ENCODE results near the gene TPBG.

Gene TPBG

DNA sequence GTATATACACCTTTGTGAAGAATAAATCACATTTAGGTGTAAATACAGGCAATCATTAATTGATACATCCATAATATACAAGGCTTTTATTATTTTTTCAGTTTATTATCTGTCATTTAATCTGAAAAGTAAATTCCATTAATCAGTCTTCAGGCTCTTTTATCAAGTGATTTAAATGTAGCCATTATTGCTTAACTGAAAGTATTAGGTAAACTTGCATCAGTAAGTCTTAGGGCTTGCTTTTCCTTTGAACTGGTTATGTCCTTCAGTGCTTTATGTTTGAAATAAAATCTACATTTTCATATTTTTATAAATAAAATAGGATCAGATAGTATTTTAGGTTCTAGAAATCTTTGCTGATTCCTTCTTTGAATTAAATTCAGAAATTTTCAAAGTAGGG is 4.1 kb downstream of the TPBG start:
- H3K27ac ChIP-seq (ENCODE audit: low read depth, low read length), result no peak overlapping the region
- TF ChIP-seq, protein P1, sequence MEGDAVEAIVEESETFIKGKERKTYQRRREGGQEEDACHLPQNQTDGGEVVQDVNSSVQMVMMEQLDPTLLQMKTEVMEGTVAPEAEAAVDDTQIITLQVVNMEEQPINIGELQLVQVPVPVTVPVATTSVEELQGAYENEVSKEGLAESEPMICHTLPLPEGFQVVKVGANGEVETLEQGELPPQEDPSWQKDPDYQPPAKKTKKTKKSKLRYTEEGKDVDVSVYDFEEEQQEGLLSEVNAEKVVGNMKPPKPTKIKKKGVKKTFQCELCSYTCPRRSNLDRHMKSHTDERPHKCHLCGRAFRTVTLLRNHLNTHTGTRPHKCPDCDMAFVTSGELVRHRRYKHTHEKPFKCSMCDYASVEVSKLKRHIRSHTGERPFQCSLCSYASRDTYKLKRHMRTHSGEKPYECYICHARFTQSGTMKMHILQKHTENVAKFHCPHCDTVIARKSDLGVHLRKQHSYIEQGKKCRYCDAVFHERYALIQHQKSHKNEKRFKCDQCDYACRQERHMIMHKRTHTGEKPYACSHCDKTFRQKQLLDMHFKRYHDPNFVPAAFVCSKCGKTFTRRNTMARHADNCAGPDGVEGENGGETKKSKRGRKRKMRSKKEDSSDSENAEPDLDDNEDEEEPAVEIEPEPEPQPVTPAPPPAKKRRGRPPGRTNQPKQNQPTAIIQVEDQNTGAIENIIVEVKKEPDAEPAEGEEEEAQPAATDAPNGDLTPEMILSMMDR (IDR thresholded peaks at IDR 0.05; ENCODE audit: low read depth, low read length, poor library complexity, severe bottlenecking), result no peak
- no peak for TF ChIP-seq EZH2phosphoT487 (IDR thresholded peaks at IDR 0.05; ENCODE audit: borderline replicate concordance, low read length)
- no peaks in the 10 kb centered on the region for H3K9me2 ChIP-seq (replicated peaks; ENCODE audit: control insufficient read depth, low read length)
- no peaks in the 10 kb centered on the region for H3K36me3 ChIP-seq (ENCODE audit: control insufficient read depth, low read length)
- no peaks in the 10 kb centered on the region for H3F3A ChIP-seq (ENCODE audit: control insufficient read depth, insufficient read depth)
- peaks cover 4% of the 10 kb centered on the region; the same call in 1 of the 2 replicates for H3K9me3 ChIP-seq (ENCODE audit: control insufficient read depth, insufficient read depth, low read length)
- H3K4me3 ChIP-seq (ENCODE audit: low read length), result no peak overlapping the region
- H4K20me1 ChIP-seq (ENCODE audit: control insufficient read depth, insufficient read depth, low read depth, low read length), result no peaks in the 10 kb centered on the region
- H3K4me2 ChIP-seq (ENCODE audit: low read length), result no peak overlapping the region
- no peaks in the 10 kb centered on the region for H3K27me3 ChIP-seq (ENCODE audit: control insufficient read depth, low read length)
- H3K4me1 ChIP-seq (ENCODE audit: control insufficient read depth, low read length), result no peaks in the 10 kb centered on the region
- H3K79me2 ChIP-seq (ENCODE audit: control insufficient read depth, low read length), result no peaks in the 10 kb centered on the region

DNA sequence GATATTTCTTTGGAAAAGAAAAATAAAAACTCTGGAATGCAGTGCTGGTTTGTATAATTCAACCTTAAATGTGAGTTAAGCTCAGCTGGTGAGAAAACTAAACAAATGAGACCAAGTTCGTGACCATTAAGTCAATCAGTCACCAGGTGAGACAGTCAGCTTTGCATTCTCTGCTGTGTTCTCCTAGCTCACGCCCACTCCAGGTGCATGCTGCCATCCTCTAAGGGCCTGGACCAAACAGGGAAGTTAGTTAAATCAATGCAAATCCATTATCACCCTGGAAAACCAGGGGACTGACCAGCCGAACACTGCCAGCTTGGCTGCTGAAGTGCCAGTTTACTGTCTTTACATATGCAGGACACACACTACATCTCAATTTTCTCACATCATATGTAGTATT is 7.2 kb downstream of the TPBG start:
- H3K4me3 ChIP-seq (ENCODE audit: low read length), result no peak overlapping the region
- H3K36me3 ChIP-seq (ENCODE audit: control insufficient read depth, low read length), result no peaks in the 10 kb centered on the region
- no peaks in the 10 kb centered on the region for H4K20me1 ChIP-seq (ENCODE audit: control insufficient read depth, insufficient read depth, low read depth, low read length)
- H3K79me2 ChIP-seq (ENCODE audit: control insufficient read depth, low read length), result no peaks in the 10 kb centered on the region
- no peak overlapping the region for H3K4me2 ChIP-seq (ENCODE audit: low read length)
- H3K9me2 ChIP-seq (replicated peaks; ENCODE audit: control insufficient read depth, low read length), result no peaks in the 10 kb centered on the region
- H3K27ac ChIP-seq (ENCODE audit: low read depth, low read length), result no peak overlapping the region
- TF ChIP-seq EZH2phosphoT487 (IDR thresholded peaks at IDR 0.05; ENCODE audit: borderline replicate concordance, low read length), result no peak
- TF ChIP-seq, protein P1 (IDR thresholded peaks at IDR 0.05; ENCODE audit: low read depth, low read length, poor library complexity, severe bottlenecking), result no peak
- no peaks in the 10 kb centered on the region for H3F3A ChIP-seq (ENCODE audit: control insufficient read depth, insufficient read depth)
- no peaks in the 10 kb centered on the region for H3K27me3 ChIP-seq (ENCODE audit: control insufficient read depth, low read length)
- no peaks in the 10 kb centered on the region for H3K4me1 ChIP-seq (ENCODE audit: control insufficient read depth, low read length)
- H3K9me3 ChIP-seq (ENCODE audit: control insufficient read depth, insufficient read depth, low read length), result no peaks in the 10 kb centered on the region

DNA sequence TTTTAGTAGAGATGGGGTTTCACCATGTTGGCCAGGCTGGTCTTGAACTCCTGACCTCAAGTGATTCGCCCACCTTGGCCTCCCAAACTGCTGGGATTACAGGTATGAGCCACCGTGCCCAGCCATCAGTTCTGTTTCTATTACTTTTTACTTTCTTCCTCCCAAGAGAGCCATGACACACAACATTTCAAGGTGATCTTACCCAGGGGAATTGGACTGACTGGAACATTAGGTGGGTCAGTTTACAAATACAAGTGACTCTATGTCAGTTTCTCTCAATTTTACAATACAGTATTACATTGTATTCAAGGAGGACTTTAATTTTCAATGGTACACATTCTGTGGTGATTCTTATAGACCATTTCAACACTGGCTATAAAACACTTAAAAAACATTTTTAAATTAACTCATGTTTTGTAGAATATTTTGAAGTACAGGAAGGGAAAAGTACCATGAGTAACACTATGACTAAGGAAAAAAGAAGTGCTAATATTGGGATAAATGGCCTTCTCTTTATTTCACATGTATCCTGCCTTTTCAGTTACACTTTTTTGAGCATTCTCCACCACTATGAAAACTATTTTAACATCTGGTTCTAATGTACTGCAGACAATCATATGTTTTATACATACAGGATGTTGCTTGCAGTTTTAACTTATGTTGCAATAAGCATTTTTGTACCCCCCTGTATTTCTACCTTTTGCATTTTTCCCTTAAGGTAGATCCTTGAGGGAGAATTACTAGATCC is 8.4 kb downstream of the TPBG start:
- Histone ChIP-seq H3F3A (ENCODE audit: control insufficient read depth, insufficient read depth) (no peaks in the 10 kb centered on the region), H3K27me3 (ENCODE audit: control insufficient read depth, low read length) (no peaks in the 10 kb centered on the region), H3K4me3 (ENCODE audit: low read length) (no peak overlapping the region), H3K9me2 (replicated peaks; ENCODE audit: control insufficient read depth, low read length) (no peaks in the 10 kb centered on the region), H3K36me3 (ENCODE audit: control insufficient read depth, low read length) (no peaks in the 10 kb centered on the region), H3K27ac (ENCODE audit: low read depth, low read length) (no peak overlapping the region), H3K4me2 (ENCODE audit: low read length) (no peak overlapping the region), H3K4me1 (ENCODE audit: control insufficient read depth, low read length) (no peaks in the 10 kb centered on the region), H3K9me3 (ENCODE audit: control insufficient read depth, insufficient read depth, low read length) (no peaks in the 10 kb centered on the region), H4K20me1 (ENCODE audit: control insufficient read depth, insufficient read depth, low read depth, low read length) (no peaks in the 10 kb centered on the region), H3K79me2 (ENCODE audit: control insufficient read depth, low read length) (no peaks in the 10 kb centered on the region)
- TF ChIP-seq EZH2phosphoT487 (IDR thresholded peaks at IDR 0.05; ENCODE audit: borderline replicate concordance, low read length), result no peak
- TF ChIP-seq, protein P1 (IDR thresholded peaks at IDR 0.05; ENCODE audit: low read depth, low read length, poor library complexity, severe bottlenecking), result no peak

Data from DOHH2 (cell line).